HG02759 (cell line): ENCODE measurements around the gene PM20D1.

Source experiments
- ATAC-seq: cut with Tn5 transposase; IDR thresholded peaks from one replicate; pipeline ENCODE4 v1.9.1; 2021; ENCODE audit warnings: mild to moderate bottlenecking, moderate library complexity; ENCODE audit not compliant: unreplicated experiment

PM20D1 gene

GRCh38 chr1:205805082-205805711 is 44.7 kb downstream of the PM20D1 start:
- no peak for ATAC-seq

GRCh38 chr1:205804605-205805004 is 45.3 kb downstream of the PM20D1 start:
- no peak for ATAC-seq

DNA sequence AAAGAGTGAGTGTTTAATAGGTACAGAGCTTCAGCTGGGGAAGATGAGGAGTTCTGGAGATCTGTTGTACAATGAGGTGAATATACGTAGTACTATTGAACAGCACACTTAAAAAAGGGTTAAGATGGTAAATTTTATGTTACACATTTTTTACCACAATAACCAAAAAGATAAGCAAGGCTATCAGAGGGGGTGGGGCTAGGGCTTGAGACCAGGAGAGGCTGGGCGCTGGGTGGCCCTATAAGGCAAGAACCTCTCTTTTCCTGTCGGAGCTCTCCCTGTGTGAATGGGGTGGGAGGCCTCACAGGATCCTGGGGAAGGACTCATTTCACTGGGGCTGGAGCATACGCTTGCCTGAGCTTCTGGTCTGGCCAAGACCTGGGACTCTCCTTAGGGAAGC is 45.9 kb downstream of the PM20D1 start:
- no peak for ATAC-seq

DNA sequence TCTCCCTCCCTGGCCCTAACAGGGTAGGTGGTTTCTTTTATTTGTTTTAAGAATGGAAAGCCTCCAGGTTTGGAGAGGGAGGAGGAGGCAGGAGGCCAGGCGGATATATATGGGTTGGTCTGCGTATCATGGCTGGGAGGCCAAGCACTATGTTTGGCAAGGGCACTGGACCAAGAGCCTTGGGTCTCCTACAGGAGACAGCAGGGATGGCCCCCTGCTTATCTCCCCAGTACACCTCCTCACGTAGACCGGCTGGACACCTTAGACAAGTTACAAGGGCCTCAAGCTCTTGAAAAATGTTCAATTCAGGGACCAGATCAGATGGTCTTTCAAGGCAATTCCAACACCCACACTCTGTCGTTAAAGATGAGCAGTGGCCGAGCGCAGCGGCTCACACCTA is 47.9 kb downstream of the PM20D1 start:
- ATAC-seq = no peak

DNA sequence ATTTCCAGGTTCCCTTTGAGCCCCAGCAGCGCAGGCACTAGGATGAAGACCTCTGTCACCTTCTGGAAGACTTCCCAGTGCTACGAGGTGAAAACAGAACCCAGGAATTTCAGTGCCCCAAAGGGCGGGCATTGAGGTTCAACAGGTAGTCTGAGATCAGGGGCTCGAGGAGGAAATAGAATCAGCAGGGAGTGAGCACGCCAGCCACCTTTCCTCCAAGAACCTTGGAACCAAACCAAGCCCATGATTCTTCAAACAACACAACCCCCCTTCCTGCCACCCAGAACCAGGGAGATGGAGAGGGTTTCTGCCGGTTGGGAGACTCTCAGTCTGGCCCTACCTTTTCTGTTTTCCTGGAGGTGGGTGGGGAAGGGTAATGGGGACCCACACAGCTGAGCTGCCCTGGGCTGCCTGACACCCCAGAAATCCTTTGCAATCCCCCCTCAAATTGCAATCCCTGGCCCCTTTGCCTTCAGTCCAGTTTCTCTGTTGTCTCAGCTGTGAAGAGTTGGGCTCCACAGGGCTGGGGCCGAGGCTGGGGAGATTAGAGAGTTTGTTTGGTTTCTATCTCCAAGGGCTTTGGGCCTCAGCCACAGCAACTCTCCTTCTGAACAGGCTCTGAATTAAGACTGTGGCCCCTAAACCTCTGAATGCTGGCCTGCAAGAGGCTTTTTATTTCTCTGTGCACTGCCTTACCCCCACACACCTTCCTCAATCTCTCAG is 48.8 kb downstream of the PM20D1 start:
- no peak for ATAC-seq

GRCh38 chr1:205800427-205800826 is 49.5 kb downstream of the PM20D1 start:
- ATAC-seq = no peak

DNA sequence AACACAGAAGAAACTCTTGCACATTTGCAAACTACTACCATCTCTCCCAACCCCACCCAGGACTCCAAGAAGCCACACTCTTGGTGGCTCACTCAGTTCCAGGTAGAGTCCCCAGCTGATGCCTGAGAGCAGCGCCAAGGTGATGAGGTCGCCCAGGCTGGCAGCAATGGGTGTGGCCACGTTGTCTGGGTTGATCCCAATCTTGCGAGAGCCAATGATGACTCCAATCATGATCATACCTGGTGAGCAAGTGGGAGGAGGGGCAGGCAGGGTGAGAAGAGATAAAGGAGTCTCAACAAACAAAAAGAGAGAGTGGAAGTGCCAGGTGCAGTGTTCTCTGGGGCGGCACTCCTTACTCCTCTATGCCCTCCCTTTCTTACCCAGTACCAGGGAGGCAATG is 51.4 kb downstream of the PM20D1 start:
- no peak for ATAC-seq

DNA sequence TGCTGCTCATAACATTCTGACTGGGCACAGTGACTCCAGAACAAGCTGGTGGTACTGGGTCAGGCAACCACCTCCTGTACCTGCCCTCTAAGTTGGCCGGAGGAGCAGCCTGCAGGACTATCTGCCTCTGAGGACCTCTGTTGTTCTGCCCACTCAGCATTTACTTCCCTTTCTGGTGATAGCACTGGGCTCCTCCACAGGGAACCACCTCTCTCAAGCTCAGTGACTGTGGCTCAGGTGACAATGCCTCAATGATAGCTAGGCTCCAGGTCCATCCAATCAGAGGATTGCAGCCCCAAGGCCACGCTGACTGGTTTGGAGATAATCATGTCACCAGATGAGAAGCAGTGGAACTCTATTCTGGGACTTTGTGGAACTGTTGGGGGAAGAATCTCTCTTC is 52.8 kb downstream of the PM20D1 start:
- ATAC-seq = no peak

DNA sequence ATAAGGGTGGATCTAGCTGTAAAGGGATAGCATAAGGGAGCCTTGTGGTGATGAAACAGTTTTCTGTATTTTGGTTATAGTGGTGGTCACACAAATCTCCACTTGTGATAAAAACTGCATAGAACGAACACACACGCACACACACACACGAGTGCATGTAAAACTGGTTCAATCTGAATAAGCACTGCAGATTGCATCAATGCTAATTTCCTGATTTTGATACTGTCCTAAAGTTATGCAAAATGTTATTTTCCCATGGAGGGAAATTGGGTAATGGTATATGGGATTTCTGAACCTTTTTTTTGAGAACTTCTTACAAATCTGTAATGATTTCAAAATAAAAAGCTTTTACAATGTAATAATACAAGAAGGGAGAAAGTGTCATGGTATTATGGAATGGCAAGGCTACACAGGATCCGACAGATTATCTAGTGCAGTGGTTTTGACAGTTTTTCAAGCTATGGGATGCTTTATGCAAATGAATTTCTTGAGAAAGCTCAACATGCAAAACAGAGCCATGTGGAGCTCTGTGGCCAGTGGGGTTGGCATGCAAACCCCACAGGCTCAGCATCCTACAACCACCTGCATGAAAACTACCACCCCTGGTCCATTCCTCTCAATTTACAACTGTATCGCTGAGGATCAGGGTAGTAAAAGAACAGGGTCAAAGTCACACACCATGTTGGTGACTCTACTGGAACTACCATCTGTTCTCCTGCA is 55.8 kb downstream of the PM20D1 start:
- peak; percentile 65 for ATAC-seq

DNA sequence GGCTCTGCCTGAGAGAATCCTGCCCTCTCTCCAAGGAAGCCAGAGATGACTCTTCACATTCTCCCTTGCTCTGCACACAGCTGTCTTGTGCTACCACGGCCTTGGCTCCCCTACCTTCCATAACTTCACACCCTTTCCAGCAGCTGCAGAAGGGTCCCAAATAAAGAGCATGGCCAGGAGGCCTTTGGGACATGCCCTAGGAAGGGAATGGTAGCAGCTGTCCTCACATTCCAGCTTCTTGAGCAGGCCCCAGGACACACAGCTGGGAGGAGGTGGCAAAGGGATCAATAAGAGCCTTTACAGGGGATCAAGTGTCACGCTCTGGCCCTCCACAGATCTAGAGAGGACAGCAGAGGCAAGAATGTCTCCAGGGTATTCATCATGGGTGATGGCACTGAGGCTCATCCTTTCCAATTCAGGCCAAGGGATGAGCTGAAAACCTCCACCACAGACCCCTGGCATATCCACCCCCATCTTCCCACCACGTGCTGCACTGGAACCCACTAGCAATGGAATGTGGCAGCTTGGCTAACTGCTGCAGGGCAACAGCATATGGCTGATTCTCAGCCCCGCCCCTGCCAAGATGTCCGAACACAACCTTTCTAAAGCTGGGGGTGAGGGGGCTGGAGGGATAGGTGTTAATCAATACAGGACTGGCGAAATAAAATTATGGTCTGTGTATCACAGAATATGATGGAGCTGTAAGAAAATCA is 56.8 kb downstream of the PM20D1 start:
- ATAC-seq = peak; percentile 25

DNA sequence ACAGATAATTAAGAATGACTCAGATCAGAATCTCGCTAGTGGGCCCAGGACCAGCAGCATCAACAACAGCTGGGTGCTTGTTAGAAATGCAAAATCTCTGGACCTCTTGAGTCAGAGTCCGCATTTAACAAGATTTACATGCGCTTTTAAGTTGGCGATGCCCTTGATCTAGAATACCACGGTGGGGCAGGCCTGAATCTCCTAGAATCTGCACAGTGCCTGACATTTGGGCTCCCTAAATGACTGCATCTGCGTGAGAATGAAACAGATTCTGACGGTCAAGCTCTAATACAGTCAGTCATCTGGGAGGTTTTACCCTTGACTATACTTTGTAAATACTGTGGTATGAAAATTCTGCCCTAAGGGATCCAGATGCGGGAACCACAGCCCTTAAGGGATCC is 57.5 kb downstream of the PM20D1 start:
- peak; percentile 66 for ATAC-seq

- ATAC-seq = peak; percentile 46
Observed at GRCh38 chr1:205791568-205792180, 58.3 kb downstream of the PM20D1 start.

GRCh38 chr1:205787287-205787916 is 62.5 kb downstream of the PM20D1 start:
- no peak for ATAC-seq

DNA sequence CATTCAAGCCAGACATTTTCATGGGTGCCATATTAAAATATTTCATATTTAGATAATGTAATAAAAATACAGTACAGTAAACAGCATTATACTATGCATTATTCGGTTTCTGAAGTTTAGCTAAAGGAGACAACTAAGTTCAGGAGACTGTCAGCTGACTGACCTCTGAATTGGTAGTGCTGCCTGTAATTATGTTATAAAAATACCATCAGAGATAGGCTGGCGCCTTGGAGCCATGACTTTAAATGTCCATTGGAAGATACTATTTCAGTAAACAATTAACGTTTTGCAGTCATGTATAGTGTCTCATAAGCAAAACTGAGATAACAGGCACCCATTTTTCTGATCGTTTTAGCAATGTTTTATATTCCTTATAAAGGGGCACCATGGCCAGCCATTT is 63.3 kb downstream of the PM20D1 start:
- ATAC-seq = no peak

DNA sequence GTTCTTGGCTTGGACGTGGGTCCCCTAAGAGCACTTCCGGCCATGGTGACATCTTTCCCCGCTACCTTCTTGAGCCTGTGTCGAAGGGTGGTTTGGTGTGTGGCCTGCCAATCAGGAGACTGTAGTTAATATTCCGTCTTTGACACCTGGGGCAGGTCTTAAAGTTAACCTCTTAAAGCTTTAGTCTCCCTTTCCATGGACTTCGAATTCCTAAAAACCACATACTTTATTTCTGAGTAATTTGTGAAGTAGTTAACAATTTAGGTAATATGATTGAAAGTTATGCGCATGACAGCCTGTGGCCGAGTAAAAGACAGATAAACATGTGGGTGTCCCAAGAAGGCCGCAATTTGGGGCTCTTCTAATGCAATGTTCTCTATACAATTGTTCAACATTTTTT is 64.5 kb downstream of the PM20D1 start:
- ATAC-seq = no peak

DNA sequence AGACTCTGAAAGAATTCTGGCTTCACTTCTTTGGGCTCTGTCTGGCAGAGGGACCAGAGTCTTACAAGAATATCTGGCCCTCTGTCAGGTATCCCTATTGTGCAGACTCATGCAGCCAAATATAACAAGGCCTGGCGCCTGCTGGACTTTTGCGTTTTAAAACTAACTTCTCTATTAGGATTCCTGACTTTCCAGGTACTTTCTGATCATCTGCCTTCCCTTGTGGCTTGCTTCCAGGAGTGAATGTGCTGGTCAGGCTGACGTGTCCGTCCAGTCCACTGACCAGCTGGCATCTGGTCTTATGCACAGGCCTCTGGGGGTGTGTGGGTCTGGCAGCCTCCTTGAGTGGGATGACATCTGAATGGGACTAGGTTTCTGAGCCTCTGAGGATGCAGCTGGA is 66.0 kb downstream of the PM20D1 start:
- no peak for ATAC-seq

- no peak for ATAC-seq
Observed at GRCh38 chr1:205783433-205783795, 66.5 kb downstream of the PM20D1 start.

DNA sequence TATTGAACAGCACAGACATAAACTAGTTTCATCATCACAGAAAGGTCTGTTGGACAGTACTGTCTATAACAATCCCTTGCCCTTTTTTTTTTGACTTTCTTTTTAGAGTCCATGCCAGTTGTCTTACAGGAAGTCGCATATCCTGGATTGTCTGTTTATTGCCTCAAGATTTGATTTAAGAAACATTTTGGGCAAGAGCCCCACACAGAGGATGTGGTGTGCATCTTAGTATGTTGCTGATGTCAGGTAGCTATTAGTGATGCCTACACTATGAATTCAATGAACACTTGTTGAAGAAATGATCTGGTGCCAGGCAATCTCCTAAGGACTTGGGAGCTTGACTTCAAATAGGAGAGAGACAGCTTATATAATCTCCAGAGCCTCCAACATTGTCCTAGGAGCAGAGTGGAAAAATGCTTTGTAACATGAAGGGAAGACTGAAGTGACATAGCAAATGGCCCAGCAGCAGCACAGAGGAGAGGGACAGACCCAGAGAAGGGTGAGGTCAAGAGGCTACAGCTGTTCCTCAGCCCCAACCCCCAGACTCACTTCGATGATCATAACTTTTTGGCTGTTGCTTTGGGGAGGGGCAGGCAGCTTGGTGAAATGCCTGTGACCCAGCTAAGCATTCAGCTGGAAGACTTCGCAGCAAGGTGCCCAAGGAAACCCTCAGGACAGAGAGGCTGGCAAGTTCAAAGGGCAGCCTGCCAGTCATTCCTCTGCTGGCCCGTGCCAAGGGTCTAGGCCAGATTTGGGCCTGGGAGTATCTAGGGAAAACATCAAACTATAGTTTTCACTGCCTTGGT is 67.1 kb downstream of the PM20D1 start:
- no peak for ATAC-seq

DNA sequence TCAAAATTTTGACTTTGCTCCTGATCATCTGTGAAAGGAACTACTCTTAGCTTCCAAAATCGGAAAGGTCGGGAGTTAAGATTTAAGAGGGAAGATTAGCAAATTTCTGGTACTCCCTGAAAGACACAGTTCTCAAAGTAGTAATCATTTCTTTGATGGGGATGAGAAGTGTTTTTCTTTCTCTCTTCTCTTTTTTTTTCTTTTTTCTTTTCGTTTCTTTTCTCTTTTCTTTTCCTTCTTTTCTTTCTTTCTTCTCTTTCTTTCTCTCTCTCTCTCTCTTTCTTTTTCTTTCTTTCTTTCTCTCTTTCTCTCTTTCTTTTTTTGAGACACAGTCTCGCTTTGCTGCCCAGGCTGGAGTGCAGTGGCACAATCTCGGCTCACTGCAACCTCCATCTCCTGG is 69.6 kb downstream of the PM20D1 start:
- ATAC-seq = no peak
